IMR-90 (cell line): ENCODE data around the gene ITFG1. TPM values are rescaled to one million over a fixed set of nuclear protein-coding genes. Genes with fewer than 3 reads are reported as not detected.

Source experiments
- ATAC-seq: fragments of 200-7000 bp; cut with Tn5 transposase; 2 replicates; pipeline ENCODE4 v1.9.1; 2020; ENCODE audit warnings: low read depth, mild to moderate bottlenecking, moderate library complexity
- BruUV-seq: library from RNA; stranded (reverse); fragments of 400-500 nt; replicated peaks from 2 replicates; lab custom pipeline; 2021; lab: Mats Ljungman, UMichigan
- CTCF ChIA-PET: fragments of 300-600 bp; formaldehyde crosslinking; extraction: SDS; loops from one replicate; lab custom pipeline; 2021; ENCODE audit warnings: antibody characterized with exemption; lab: Yijun Ruan, JAX
- POLR2A ChIA-PET: fragments of 300-600 bp; sonication (Branson Sonifier 250); formaldehyde crosslinking; loops from one replicate; lab custom pipeline; 2022; ENCODE audit warnings: antibody characterized with exemption; ENCODE audit not compliant: unreplicated experiment; lab: Charles Lee
- DNase-seq: peaks from one replicate; pipeline ENCODE4 v3.0.0; 2013
- H2AFZ ChIP-seq: replicated peaks from 2 replicates; pipeline ENCODE3; 2013; ENCODE audit warnings: low read length, mild to moderate bottlenecking; ENCODE audit not compliant: poor library complexity
- H2AK5ac ChIP-seq: 2 replicates; pipeline ENCODE4 v1.6.1; 2013; ENCODE audit warnings: low read depth, low read length, inconsistent platforms
- H2AK9ac ChIP-seq: replicated peaks from 2 replicates; pipeline ENCODE3; 2013; ENCODE audit warnings: mild to moderate bottlenecking, low read depth, low read length, moderate library complexity; ENCODE audit not compliant: poor library complexity
- H2BK120ac ChIP-seq: 2 replicates; pipeline ENCODE4 v1.6.1; 2013; ENCODE audit warnings: low read depth, low read length, inconsistent platforms
- H2BK15ac ChIP-seq: 3 replicates; pipeline ENCODE4 v1.6.1; 2013; ENCODE audit warnings: low read depth, low read length, inconsistent platforms
- H2BK20ac ChIP-seq: 2 replicates; pipeline ENCODE4 v1.6.1; 2013; ENCODE audit warnings: low read depth, mild to moderate bottlenecking, inconsistent platforms, low read length, moderate library complexity
- H2BK5ac ChIP-seq: 2 replicates; pipeline ENCODE4 v1.6.1; 2013; ENCODE audit warnings: mild to moderate bottlenecking, low read depth, low read length, inconsistent platforms; ENCODE audit not compliant: poor library complexity, severe bottlenecking
- H3K14ac ChIP-seq: replicated peaks from 2 replicates; pipeline ENCODE4 v1.6.1; 2013; ENCODE audit warnings: low read depth, low read length, inconsistent platforms
- H3K18ac ChIP-seq: 2 replicates; pipeline ENCODE4 v1.6.1; 2013; ENCODE audit warnings: low read depth, low read length, control low read depth
- H3K23ac ChIP-seq: 2 replicates; pipeline ENCODE4 v1.6.1; 2013; ENCODE audit warnings: low read depth, low read length, inconsistent platforms
- H3K27ac ChIP-seq: 2 replicates; pipeline ENCODE4 v1.5.1; 2013; ENCODE audit warnings: mild to moderate bottlenecking, control low read depth, low read length; ENCODE audit not compliant: insufficient read depth
- H3K27me3 ChIP-seq: 2 replicates; pipeline ENCODE4 v1.6.1; 2013; ENCODE audit warnings: low read length; ENCODE audit not compliant: control insufficient read depth, insufficient read depth
- H3K36me3 ChIP-seq: 2 replicates; pipeline ENCODE4 v1.6.1; 2013; ENCODE audit warnings: low read length, mixed read lengths; ENCODE audit not compliant: control insufficient read depth, insufficient read depth
- H3K4ac ChIP-seq: 2 replicates; pipeline ENCODE4 v1.6.1; 2013; ENCODE audit warnings: low read depth, low read length, inconsistent platforms
- H3K4me1 ChIP-seq: 2 replicates; pipeline ENCODE4 v1.6.1; 2013; ENCODE audit warnings: low read length, mixed read lengths; ENCODE audit not compliant: control insufficient read depth, insufficient read depth
- H3K4me2 ChIP-seq: 2 replicates; pipeline ENCODE4 v1.6.1; 2013; ENCODE audit warnings: low read depth, mild to moderate bottlenecking, control low read depth, low read length, moderate library complexity
- H3K4me3 ChIP-seq: 2 replicates; pipeline ENCODE4 v1.5.1; 2013; ENCODE audit warnings: low read depth, mild to moderate bottlenecking, control low read depth, low read length, moderate library complexity; ENCODE audit not compliant: insufficient read depth
- H3K56ac ChIP-seq: 2 replicates; pipeline ENCODE4 v1.6.1; 2013; ENCODE audit warnings: low read length, inconsistent platforms; ENCODE audit not compliant: insufficient read depth; ENCODE audit errors: extremely low read depth
- H3K79me1 ChIP-seq, 2 experiments: 2 replicates each; pipeline ENCODE4 v1.6.1; 2013; ENCODE audit warnings: low read length in 2 of 2, inconsistent platforms in 1 of 2, low read depth in 1 of 2
- H3K9ac ChIP-seq: 2 replicates; pipeline ENCODE4 v1.6.1; 2013; ENCODE audit warnings: low read depth, low read length, control low read depth
- H3K9me1 ChIP-seq: 2 replicates; pipeline ENCODE4 v1.6.1; 2013; ENCODE audit warnings: low read length, inconsistent platforms; ENCODE audit not compliant: insufficient read depth
- H3K9me3 ChIP-seq: 2 replicates; pipeline ENCODE4 v1.6.1; 2013; ENCODE audit warnings: low read length; ENCODE audit not compliant: control insufficient read depth, insufficient read depth
- H4K20me1 ChIP-seq: 2 replicates; pipeline ENCODE4 v1.6.1; 2013; ENCODE audit warnings: low read length, inconsistent platforms; ENCODE audit not compliant: insufficient read depth
- H4K5ac ChIP-seq: 2 replicates; pipeline ENCODE4 v1.6.1; 2013; ENCODE audit warnings: mild to moderate bottlenecking, low read depth, low read length, control low read depth
- H4K8ac ChIP-seq, 2 experiments: 2 replicates each; pipeline ENCODE4 v1.6.1; 2013; ENCODE audit warnings: low read depth in 2 of 2, low read length in 2 of 2, control low read depth in 1 of 2, inconsistent platforms in 1 of 2
- H4K91ac ChIP-seq: 2 replicates; pipeline ENCODE4 v1.6.1; 2013; ENCODE audit warnings: low read depth, low read length, inconsistent platforms; ENCODE audit not compliant: insufficient read depth
- BHLHE40 ChIP-seq: fragments of 150-350 bp; IDR thresholded peaks from 2 replicates; pipeline ENCODE4 v1.6.1; 2016; ENCODE audit warnings: mild to moderate bottlenecking, low read depth, low read length
- CEBPB ChIP-seq: IDR thresholded peaks from 2 replicates; pipeline ENCODE4 v1.6.1; 2012; ENCODE audit warnings: low read depth, low read length, improper control_type of control experiment
- RFX5 ChIP-seq: IDR thresholded peaks from 2 replicates; pipeline ENCODE4 v1.8.0; 2012; ENCODE audit warnings: low read depth, mild to moderate bottlenecking, low read length, moderate library complexity
- WGBS, 2 experiments: methylation state at CpG; one replicate each; pipeline versions ENCODE4 v1.1.5 to v1.1.7; 2013; ENCODE audit warnings: missing lambda C conversion rate in 2 of 2; ENCODE audit not compliant: insufficient read length in 1 of 2; ENCODE audit errors: extremely low coverage in 2 of 2; 5-methylcytosine and 5-hydroxymethylcytosine counted together
- dilution Hi-C: fragments of 300-500 bp; cut with HindIII; formaldehyde crosslinking; loops from one replicate; pipeline ENCODE4 v1.14.3; 2018; ENCODE audit warnings: low sequenced_read_pairs; ENCODE audit not compliant: unreplicated experiment
- in situ Hi-C: fragments of 300-500 bp; cut with MboI; formaldehyde crosslinking; loops from 3 replicates; pipeline ENCODE4 v1.14.3; 2019; ENCODE audit warnings: low sequenced_read_pairs, inconsistent platforms, mixed read lengths
- intact Hi-C: fragments of 100-400 bp; cut with micrococcal nuclease; formaldehyde crosslinking; loops from 2 replicates; pipeline ENCODE4 v1.10.0; 2022
- polyA plus RNA-seq, 3 experiments: library from polyadenylated mRNA; depleted of rRNA; stranded (reverse); fragments of >200 nt; gene quantifications; 2 replicates each; pipeline ENCODE4 v1.2.3, GENCODE V29; 2012; ENCODE audit warnings: low replicate concordance in 1 of 3
- total RNA-seq: library from RNA; depleted of rRNA; stranded (reverse); fragments of >200 nt; gene quantifications from 2 replicates; pipeline ENCODE4 v1.2.3, GENCODE V29; 2012
- TF ChIP-seq, protein P1 (sequence below): fragments of 150-350 bp; IDR thresholded peaks from 2 replicates; pipeline ENCODE4 v1.6.1; 2017; ENCODE audit warnings: mild to moderate bottlenecking, antibody characterized with exemption, low read length, low read depth

The ITFG1 gene
- total and polyA plus RNA-seq, 2 of the 4 experiments (the other 2 are of a cell fraction): 54.3 to 60.4 TPM

DNA sequence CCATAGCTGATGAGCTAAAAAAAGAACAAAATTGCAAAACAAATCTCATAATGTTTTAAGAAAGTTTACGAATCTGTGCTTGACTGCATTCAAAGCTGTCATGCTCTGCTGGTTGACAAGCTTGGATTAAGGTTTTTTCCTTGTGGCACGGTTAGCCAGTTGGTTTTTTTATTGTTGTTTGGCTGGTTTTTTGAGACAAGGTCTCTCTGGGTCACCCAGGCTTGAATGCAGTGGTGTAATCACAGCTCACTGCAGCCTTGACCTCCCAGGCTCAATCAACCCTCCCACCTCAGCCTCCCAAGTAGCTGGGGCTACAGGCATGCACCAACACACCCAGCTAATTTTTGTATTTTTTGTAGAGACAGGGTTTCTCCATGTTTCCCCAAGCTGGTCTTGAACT is 45.9 kb upstream of the ITFG1 start:
- CTCF ChIA-PET: interaction anchor here (0.6 to 1.8 kb wide), 3 partner anchors 9 to 365 kb away, joined by 3 to 5 read pairs (median 3); no protein-coding TSS in a partner anchor
- no peak overlapping the region for H2BK20ac ChIP-seq
- H3K4ac ChIP-seq: no peak overlapping the region
- no peak overlapping the region for H3K56ac ChIP-seq
- H3K9me3 ChIP-seq: no peaks in the 10 kb centered on the region
- H2AK5ac ChIP-seq: no peak overlapping the region
- TF ChIP-seq BHLHE40 (no peak), CEBPB (no peak), RFX5 (no peak)
- TF ChIP-seq, protein P1, sequence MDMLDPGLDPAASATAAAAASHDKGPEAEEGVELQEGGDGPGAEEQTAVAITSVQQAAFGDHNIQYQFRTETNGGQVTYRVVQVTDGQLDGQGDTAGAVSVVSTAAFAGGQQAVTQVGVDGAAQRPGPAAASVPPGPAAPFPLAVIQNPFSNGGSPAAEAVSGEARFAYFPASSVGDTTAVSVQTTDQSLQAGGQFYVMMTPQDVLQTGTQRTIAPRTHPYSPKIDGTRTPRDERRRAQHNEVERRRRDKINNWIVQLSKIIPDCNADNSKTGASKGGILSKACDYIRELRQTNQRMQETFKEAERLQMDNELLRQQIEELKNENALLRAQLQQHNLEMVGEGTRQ: no peak
- H3K9me1 ChIP-seq: no peaks in the 10 kb centered on the region
- no peak for ATAC-seq
- BruUV-seq: no TSS peak
- WGBS, 2 experiments: no CpG with 5 or more reads among the region's 2 CpGs
- intact Hi-C loops (no loop called here), in situ Hi-C loops (no loop called here), dilution Hi-C loops (no loop called here)
- no peaks in the 10 kb centered on the region for H3K27me3 ChIP-seq
- H2AFZ ChIP-seq: no peak overlapping the region
- no peak overlapping the region for H4K5ac ChIP-seq
- H3K4me2 ChIP-seq: no peak overlapping the region
- no peak overlapping the region for H4K8ac ChIP-seq
- no peak overlapping the region for H4K91ac ChIP-seq
- no peak overlapping the region for H3K18ac ChIP-seq
- POLR2A ChIA-PET: no interaction called here
- no peak overlapping the region for H3K27ac ChIP-seq
- peaks cover 4 to 8% of the 10 kb centered on the region in 2 experiments; a peak in 1 of 4 replicates for H3K79me1 ChIP-seq
- H4K20me1 ChIP-seq: no peaks in the 10 kb centered on the region
- H3K23ac ChIP-seq: no peak overlapping the region
- H2BK120ac ChIP-seq: no peak overlapping the region
- no peak overlapping the region for H2BK5ac ChIP-seq
- no peak overlapping the region for H2AK9ac ChIP-seq
- H2BK15ac ChIP-seq: no peak overlapping the region
- DNase-seq: no peak
- H3K4me3 ChIP-seq: no peak overlapping the region
- H3K36me3 ChIP-seq: peaks cover 15% of the 10 kb centered on the region
- no peak overlapping the region for H3K9ac ChIP-seq
- H3K4me1 ChIP-seq: no peaks in the 10 kb centered on the region
- no peak overlapping the region for H3K14ac ChIP-seq
